Effector memory CD4-positive, alpha-beta T cell (primary cell): ENCODE measurements around the gene TSSK6.

ENCODE experiments used
- DNase-seq, 3 donors: peaks; one replicate each; pipeline ENCODE4 v3.0.0-alpha.2; 2020
- H3K27ac ChIP-seq: 2 replicates; pipeline ENCODE4 v1.7.0; 2013; ENCODE audit warnings: mild to moderate bottlenecking, low read length, moderate library complexity; ENCODE audit not compliant: insufficient read depth, poor library complexity, severe bottlenecking
- H3K27me3 ChIP-seq: replicated peaks from 2 replicates; pipeline ENCODE4 v1.7.0; 2013; ENCODE audit warnings: mild to moderate bottlenecking, low read length; ENCODE audit not compliant: insufficient read depth, control insufficient read depth, poor library complexity, severe bottlenecking
- H3K36me3 ChIP-seq: 2 replicates; pipeline ENCODE4 v1.7.0; 2013; ENCODE audit warnings: mild to moderate bottlenecking, low read length, moderate library complexity; ENCODE audit not compliant: control insufficient read depth, insufficient read depth
- H3K4me1 ChIP-seq: 2 replicates; pipeline ENCODE4 v1.7.0; 2013; ENCODE audit warnings: low read length, mild to moderate bottlenecking; ENCODE audit not compliant: control insufficient read depth, insufficient read depth, poor library complexity, severe bottlenecking
- H3K4me3 ChIP-seq: 2 replicates; pipeline ENCODE4 v1.7.0; 2013; ENCODE audit warnings: low read length, low read depth, mild to moderate bottlenecking; ENCODE audit not compliant: insufficient read depth, poor library complexity, severe bottlenecking
- H3K9me3 ChIP-seq: 2 replicates; pipeline ENCODE4 v1.7.0; 2013; ENCODE audit warnings: mild to moderate bottlenecking, low read length, moderate library complexity; ENCODE audit not compliant: control insufficient read depth

The TSSK6 gene

GRCh38 chr19:19505669-19506326, 9.6 kb downstream of the TSSK6 start:
- no peaks in the 10 kb centered on the region for H3K9me3 ChIP-seq
- no peak for DNase-seq
- H3K27me3 ChIP-seq, result no peaks in the 10 kb centered on the region
- H3K27ac ChIP-seq, result no peak overlapping the region
- H3K4me3 ChIP-seq, result no peak overlapping the region
- peaks cover 58% of the 10 kb centered on the region for H3K36me3 ChIP-seq
- no peaks in the 10 kb centered on the region for H3K4me1 ChIP-seq

- Histone ChIP-seq H3K27me3 (no peaks in the 10 kb centered on the region), H3K36me3 (peaks cover 66% of the 10 kb centered on the region), H3K4me1 (no peaks in the 10 kb centered on the region), H3K9me3 (no peaks in the 10 kb centered on the region), H3K27ac (no peak overlapping the region), H3K4me3 (no peak overlapping the region)
- DNase-seq, result no peak
Observed at GRCh38 chr19:19504754-19505668, 10.3 kb downstream of the TSSK6 start.

GRCh38 chr19:19502808-19503602, 12.3 kb downstream of the TSSK6 start:
- DNase-seq, result no peak
- Histone ChIP-seq H3K36me3 (peaks cover 86% of the 10 kb centered on the region), H3K27ac (no peak overlapping the region), H3K4me3 (no peak overlapping the region), H3K4me1 (no peaks in the 10 kb centered on the region), H3K27me3 (no peaks in the 10 kb centered on the region), H3K9me3 (no peaks in the 10 kb centered on the region)

GRCh38 chr19:19502281-19502680, 13.1 kb downstream of the TSSK6 start:
- Histone ChIP-seq H3K27ac (no peak overlapping the region), H3K27me3 (no peaks in the 10 kb centered on the region), H3K36me3 (peaks cover 93% of the 10 kb centered on the region)

GRCh38 chr19:19501798-19502197, 13.6 kb downstream of the TSSK6 start:
- Histone ChIP-seq H3K9me3 (no peaks in the 10 kb centered on the region), H3K27ac (no peak overlapping the region), H3K27me3 (no peaks in the 10 kb centered on the region), H3K36me3 (peaks cover 98% of the 10 kb centered on the region), H3K4me3 (no peak overlapping the region), H3K4me1 (no peaks in the 10 kb centered on the region)
- no peak for DNase-seq

More at GRCh38 chr19:19502281-19502680, 13.1 kb downstream of the TSSK6 start:
- no peak for DNase-seq
- Histone ChIP-seq H3K4me1 (no peaks in the 10 kb centered on the region), H3K4me3 (no peak overlapping the region), H3K9me3 (no peaks in the 10 kb centered on the region)

- DNase-seq, result no peak
- no peaks in the 10 kb centered on the region for H3K4me1 ChIP-seq
- H3K27ac ChIP-seq, result no peak overlapping the region
- peaks cover 99% of the 10 kb centered on the region for H3K36me3 ChIP-seq
- no peaks in the 10 kb centered on the region for H3K27me3 ChIP-seq
- no peaks in the 10 kb centered on the region for H3K9me3 ChIP-seq
- no peak overlapping the region for H3K4me3 ChIP-seq
Observed at GRCh38 chr19:19500975-19501644, 14.2 kb downstream of the TSSK6 start.

- Histone ChIP-seq H3K9me3 (no peaks in the 10 kb centered on the region), H3K27me3 (no peaks in the 10 kb centered on the region), H3K4me3 (no peak overlapping the region), H3K36me3 (peaks cover 93% of the 10 kb centered on the region), H3K27ac (no peak overlapping the region), H3K4me1 (no peaks in the 10 kb centered on the region)
- no peak for DNase-seq
Observed at GRCh38 chr19:19499272-19499995, 15.9 kb downstream of the TSSK6 start.

GRCh38 chr19:19498255-19498991, 16.9 kb downstream of the TSSK6 start:
- peaks cover 91% of the 10 kb centered on the region for H3K36me3 ChIP-seq
- H3K4me3 ChIP-seq, result no peak overlapping the region
- DNase-seq, result no peak
- no peaks in the 10 kb centered on the region for H3K4me1 ChIP-seq
- H3K27me3 ChIP-seq, result no peaks in the 10 kb centered on the region
- H3K9me3 ChIP-seq, result no peaks in the 10 kb centered on the region
- H3K27ac ChIP-seq, result no peak overlapping the region
